Stimulated activated CD4-positive, alpha-beta T cell treated with anti-CD3 and anti-CD28 coated beads, Interleukin-2, amount 100 ng/mL, for 48 hours (primary cell): ENCODE measurements around the gene SLC25A27.

Experiments
- DNase-seq, 2 donors: peaks; one replicate each; pipeline ENCODE4 v3.0.0-alpha.2; 2020

The SLC25A27 gene

DNA sequence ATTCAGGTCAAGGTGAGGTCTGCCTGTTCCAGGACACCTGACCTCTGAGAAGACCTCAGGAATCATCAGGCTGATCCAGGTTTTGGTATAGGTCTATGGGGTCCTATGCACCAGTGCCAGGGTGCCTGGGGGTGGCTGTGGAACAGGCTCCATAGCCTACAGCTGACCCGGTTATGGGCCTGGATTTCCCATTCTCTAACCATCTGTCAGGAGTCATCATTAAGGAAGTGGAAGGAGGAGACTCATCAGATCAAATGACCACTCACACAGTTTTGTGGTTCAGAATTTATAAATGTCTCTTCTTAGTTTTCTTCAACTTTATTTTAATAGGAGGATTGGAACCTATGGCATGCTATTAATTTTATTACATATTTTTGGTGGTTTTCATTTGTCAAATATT is 67.6 kb downstream of the SLC25A27 start:
- DNase-seq: no peak
